ENCODE results near the gene SMAD3. TPM values are rescaled to one million over a fixed set of nuclear protein-coding genes. Genes with fewer than 3 reads are reported as not detected.

SMAD3 gene
- total and polyA plus RNA-seq, 4 donors = 10.9 to 41.6 (median 23.4) TPM

DNA sequence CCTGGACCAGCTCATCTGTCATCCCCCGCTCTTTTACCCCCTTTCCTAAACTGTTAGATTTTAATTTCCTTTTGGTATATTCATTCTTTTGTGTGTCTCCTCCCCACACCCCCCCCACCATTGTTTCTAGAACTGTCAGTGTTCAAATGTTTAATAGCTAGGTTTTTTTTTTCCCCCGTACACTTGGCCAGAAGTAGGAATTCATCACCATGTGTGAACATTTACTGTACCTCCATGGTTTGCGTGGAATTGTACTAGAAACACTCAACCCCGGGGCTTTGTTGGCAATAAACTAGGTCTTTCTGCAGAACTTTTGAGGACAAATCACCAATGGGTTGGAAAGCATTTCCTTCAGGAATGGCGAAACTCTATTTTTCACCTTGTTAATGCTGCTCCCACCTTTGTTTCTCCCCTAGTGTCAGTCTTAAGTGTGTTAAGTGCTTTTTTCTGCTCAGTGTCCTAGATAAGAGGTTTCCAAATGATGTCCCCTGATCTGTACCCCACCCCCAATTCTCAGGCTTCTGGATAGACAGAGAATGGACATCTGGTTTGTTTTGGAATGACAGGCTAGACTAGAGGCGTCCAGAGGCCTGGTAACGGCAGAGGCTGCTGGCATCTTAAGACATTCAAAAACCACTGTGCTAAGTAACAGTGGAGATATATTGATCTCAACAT is 76.8 kb downstream of the SMAD3 start:
- ATAC-seq (ENCODE audit: insufficient read depth, low FRiP score) (no peak), DNase-seq (peak in 1 of 3 donors; percentile 48)
- no peaks in the 10 kb centered on the region for H3K9me3 ChIP-seq (ENCODE audit: control insufficient read depth in 4 of 4, insufficient read depth in 3 of 4, low read length in 3 of 4)
- H3K27me3 ChIP-seq (ENCODE audit: control insufficient read depth in 3 of 3, insufficient read depth in 3 of 3, low read length in 2 of 3) = no peaks in the 10 kb centered on the region
- H3K4me3 ChIP-seq = no peak overlapping the region
- TF ChIP-seq, protein P1, sequence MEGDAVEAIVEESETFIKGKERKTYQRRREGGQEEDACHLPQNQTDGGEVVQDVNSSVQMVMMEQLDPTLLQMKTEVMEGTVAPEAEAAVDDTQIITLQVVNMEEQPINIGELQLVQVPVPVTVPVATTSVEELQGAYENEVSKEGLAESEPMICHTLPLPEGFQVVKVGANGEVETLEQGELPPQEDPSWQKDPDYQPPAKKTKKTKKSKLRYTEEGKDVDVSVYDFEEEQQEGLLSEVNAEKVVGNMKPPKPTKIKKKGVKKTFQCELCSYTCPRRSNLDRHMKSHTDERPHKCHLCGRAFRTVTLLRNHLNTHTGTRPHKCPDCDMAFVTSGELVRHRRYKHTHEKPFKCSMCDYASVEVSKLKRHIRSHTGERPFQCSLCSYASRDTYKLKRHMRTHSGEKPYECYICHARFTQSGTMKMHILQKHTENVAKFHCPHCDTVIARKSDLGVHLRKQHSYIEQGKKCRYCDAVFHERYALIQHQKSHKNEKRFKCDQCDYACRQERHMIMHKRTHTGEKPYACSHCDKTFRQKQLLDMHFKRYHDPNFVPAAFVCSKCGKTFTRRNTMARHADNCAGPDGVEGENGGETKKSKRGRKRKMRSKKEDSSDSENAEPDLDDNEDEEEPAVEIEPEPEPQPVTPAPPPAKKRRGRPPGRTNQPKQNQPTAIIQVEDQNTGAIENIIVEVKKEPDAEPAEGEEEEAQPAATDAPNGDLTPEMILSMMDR (IDR thresholded peaks at IDR 0.05; ENCODE audit: control extremely low read depth, extremely low read depth) = no peak
- 82 to 91% methylated on average over 7 of the region's 7 CpGs for WGBS, 2 donors
- H3K9ac ChIP-seq (ENCODE audit: insufficient read depth in 1 of 2, low read length in 2 of 2) = no peak overlapping the region
- H3K36me3 ChIP-seq (ENCODE audit: control insufficient read depth in 4 of 4, insufficient read depth in 4 of 4, low read length in 4 of 4) = no peaks in the 10 kb centered on the region
- H3K4me1 ChIP-seq (ENCODE audit: control insufficient read depth in 5 of 5, insufficient read depth in 5 of 5, low read length in 5 of 5) = peaks cover 20 to 71% (median 45%) of the 10 kb centered on the region in 5 donors
- peak overlapping the region in 1 of 2 donors; percentile 20 for H3K27ac ChIP-seq (ENCODE audit: low read depth in 1 of 2, low read length in 1 of 2)

DNA sequence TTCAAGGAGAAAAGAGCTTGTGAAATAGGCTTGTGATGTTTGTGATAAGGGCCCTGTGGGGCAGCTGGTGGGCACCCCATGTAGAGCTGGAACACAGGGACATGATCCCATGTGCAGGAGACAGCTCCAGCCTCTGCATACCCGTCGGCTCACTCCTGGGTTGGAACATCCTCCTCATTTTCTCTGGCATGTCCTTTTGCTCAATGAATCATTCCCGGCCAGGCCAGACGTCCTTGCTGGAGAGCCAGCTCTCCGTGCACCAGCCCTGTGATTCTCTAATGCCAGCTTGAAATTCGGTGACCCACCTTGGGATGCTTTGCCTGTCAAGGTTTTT is 77.3 kb downstream of the SMAD3 start:
- H3K27me3 ChIP-seq (ENCODE audit: control insufficient read depth in 3 of 3, insufficient read depth in 3 of 3, low read length in 2 of 3) = no peaks in the 10 kb centered on the region
- no peak for DNase-seq
- H3K36me3 ChIP-seq (ENCODE audit: control insufficient read depth in 4 of 4, insufficient read depth in 4 of 4, low read length in 4 of 4) = no peaks in the 10 kb centered on the region
- no peak overlapping the region for H3K4me3 ChIP-seq
- no peak for ATAC-seq (ENCODE audit: insufficient read depth, low FRiP score)
- peak overlapping the region in 1 of 2 donors; percentile 20 for H3K27ac ChIP-seq (ENCODE audit: low read depth in 1 of 2, low read length in 1 of 2)
- WGBS, 2 donors = 81 to 84% methylated on average over 6 of the region's 6 CpGs
- TF ChIP-seq, protein P1 (IDR thresholded peaks at IDR 0.05; ENCODE audit: control extremely low read depth, extremely low read depth) = no peak
- no peaks in the 10 kb centered on the region for H3K9me3 ChIP-seq (ENCODE audit: control insufficient read depth in 4 of 4, insufficient read depth in 3 of 4, low read length in 3 of 4)
- H3K9ac ChIP-seq (ENCODE audit: insufficient read depth in 1 of 2, low read length in 2 of 2) = no peak overlapping the region
- H3K4me1 ChIP-seq (ENCODE audit: control insufficient read depth in 5 of 5, insufficient read depth in 5 of 5, low read length in 5 of 5) = peaks cover 20 to 71% (median 48%) of the 10 kb centered on the region in 5 donors

DNA sequence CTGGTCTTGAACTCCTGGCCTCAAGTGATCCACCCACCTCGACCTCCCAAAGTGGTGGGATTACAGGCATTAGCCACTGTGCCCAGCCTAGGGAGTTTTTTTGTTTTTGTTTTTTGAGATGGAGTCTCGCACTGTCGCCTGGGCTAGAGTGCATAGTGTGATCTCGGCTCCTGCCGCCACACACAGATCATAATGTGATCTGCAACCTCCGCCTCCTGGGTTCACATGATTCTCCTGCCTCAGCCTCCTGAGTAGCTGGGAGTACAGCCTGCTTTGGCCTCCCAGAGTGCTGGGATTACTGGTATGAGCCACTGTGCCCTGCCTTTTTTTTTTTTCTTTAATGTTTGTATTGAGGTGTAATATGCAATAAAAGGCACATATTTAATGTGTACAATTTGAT is 78.2 kb downstream of the SMAD3 start:
- no peak overlapping the region for H3K4me3 ChIP-seq
- H3K9me3 ChIP-seq (ENCODE audit: control insufficient read depth in 4 of 4, insufficient read depth in 3 of 4, low read length in 3 of 4) = no peaks in the 10 kb centered on the region
- TF ChIP-seq, protein P1 (IDR thresholded peaks at IDR 0.05; ENCODE audit: control extremely low read depth, extremely low read depth) = no peak
- DNase-seq (no peak), ATAC-seq (ENCODE audit: insufficient read depth, low FRiP score) (no peak)
- no peaks in the 10 kb centered on the region for H3K27me3 ChIP-seq (ENCODE audit: control insufficient read depth in 3 of 3, insufficient read depth in 3 of 3, low read length in 2 of 3)
- H3K36me3 ChIP-seq (ENCODE audit: control insufficient read depth in 4 of 4, insufficient read depth in 4 of 4, low read length in 4 of 4) = no peaks in the 10 kb centered on the region
- no peak overlapping the region for H3K27ac ChIP-seq (ENCODE audit: low read depth in 1 of 2, low read length in 1 of 2)
- H3K4me1 ChIP-seq (ENCODE audit: control insufficient read depth in 5 of 5, insufficient read depth in 5 of 5, low read length in 5 of 5) = peaks cover 23 to 71% (median 45%) of the 10 kb centered on the region in 5 donors
- no peak overlapping the region for H3K9ac ChIP-seq (ENCODE audit: insufficient read depth in 1 of 2, low read length in 2 of 2)
- WGBS, 2 donors = 97% methylated on average over 6 of the region's 6 CpGs
